LNCaP clone FGC (cell line): ENCODE measurements around the gene DST.

Experiments used
- DNase-seq: peaks from one replicate; pipeline ENCODE4 v3.0.0-alpha.2; 2011; ENCODE audit warnings: low read depth
- H3K4me3 ChIP-seq: 2 replicates; pipeline ENCODE4 v1.5.1; 2011; ENCODE audit warnings: mild to moderate bottlenecking, low read depth, low read length, control low read depth
- CTCF ChIP-seq: IDR thresholded peaks from 2 replicates; pipeline ENCODE4 v1.5.1; 2012; ENCODE audit warnings: mild to moderate bottlenecking; ENCODE audit not compliant: control insufficient read depth, insufficient read depth; ENCODE audit errors: extremely low read depth

DST gene

GRCh38 chr6:56683882-56684281, 41.2 kb upstream of the DST start:
- DNase-seq, result peak; percentile 69
- H3K4me3 ChIP-seq, result no peak overlapping the region
- no peak for TF ChIP-seq CTCF

GRCh38 chr6:56682635-56683034, 39.9 kb upstream of the DST start:
- H3K4me3 ChIP-seq, result no peak overlapping the region
- TF ChIP-seq CTCF, result no peak
- DNase-seq, result no peak

- no peak for DNase-seq
- TF ChIP-seq CTCF, result no peak
- no peak overlapping the region for H3K4me3 ChIP-seq
Measured at GRCh38 chr6:56677559-56677958, 34.9 kb upstream of the DST start.

GRCh38 chr6:56671651-56672461, 29.2 kb upstream of the DST start:
- DNase-seq, result no peak
- no peak for TF ChIP-seq CTCF
- H3K4me3 ChIP-seq, result no peak overlapping the region

GRCh38 chr6:56671160-56671559, 28.5 kb upstream of the DST start:
- H3K4me3 ChIP-seq, result no peak overlapping the region
- DNase-seq, result no peak
- TF ChIP-seq CTCF, result peak; percentile 32

GRCh38 chr6:56669041-56669440, 26.4 kb upstream of the DST start:
- TF ChIP-seq CTCF, result no peak

GRCh38 chr6:56668158-56668557, 25.5 kb upstream of the DST start:
- TF ChIP-seq CTCF, result no peak
- no peak for DNase-seq
- no peak overlapping the region for H3K4me3 ChIP-seq

More at GRCh38 chr6:56669041-56669440, 26.4 kb upstream of the DST start:
- DNase-seq, result no peak
- H3K4me3 ChIP-seq, result no peak overlapping the region
